ENCODE data around the gene ELMO1.

DNA sequence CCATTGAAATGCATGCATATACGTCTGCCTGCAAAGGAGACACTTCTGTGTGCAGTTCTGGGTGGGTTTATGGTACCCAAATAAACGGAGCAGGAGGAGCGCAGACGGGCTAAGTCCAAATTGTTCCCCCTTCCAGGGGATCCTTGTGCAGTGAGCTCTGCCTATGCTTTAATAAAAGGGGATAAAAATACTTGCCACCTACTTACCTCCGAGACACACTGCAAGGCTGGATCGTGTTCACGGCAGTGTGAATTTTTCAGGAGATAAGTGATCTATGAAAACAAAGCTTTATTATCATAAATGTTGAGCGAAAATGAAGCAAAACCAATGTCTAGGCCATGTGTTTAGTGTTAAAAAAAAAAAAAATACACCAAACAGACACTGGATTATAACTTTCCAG lies 415.5 kb downstream of the ELMO1 start:
- TF ChIP-seq, protein P1, sequence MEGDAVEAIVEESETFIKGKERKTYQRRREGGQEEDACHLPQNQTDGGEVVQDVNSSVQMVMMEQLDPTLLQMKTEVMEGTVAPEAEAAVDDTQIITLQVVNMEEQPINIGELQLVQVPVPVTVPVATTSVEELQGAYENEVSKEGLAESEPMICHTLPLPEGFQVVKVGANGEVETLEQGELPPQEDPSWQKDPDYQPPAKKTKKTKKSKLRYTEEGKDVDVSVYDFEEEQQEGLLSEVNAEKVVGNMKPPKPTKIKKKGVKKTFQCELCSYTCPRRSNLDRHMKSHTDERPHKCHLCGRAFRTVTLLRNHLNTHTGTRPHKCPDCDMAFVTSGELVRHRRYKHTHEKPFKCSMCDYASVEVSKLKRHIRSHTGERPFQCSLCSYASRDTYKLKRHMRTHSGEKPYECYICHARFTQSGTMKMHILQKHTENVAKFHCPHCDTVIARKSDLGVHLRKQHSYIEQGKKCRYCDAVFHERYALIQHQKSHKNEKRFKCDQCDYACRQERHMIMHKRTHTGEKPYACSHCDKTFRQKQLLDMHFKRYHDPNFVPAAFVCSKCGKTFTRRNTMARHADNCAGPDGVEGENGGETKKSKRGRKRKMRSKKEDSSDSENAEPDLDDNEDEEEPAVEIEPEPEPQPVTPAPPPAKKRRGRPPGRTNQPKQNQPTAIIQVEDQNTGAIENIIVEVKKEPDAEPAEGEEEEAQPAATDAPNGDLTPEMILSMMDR (IDR thresholded peaks at IDR 0.05), result no peak
- no peak for TF ChIP-seq POLR2A (IDR thresholded peaks at IDR 0.05)

All from heart left ventricle (tissue), 13 donors.